LoVo (cell line): ENCODE measurements around the gene CXCL3.
"Not testable (repeated sequence)": the region's sequence is repeated elsewhere in the genome, so short reads cannot be mapped to it uniquely, and the experiment has no call there.

Experiments
- DNase-seq: peaks from one replicate; pipeline ENCODE4 v3.0.0-alpha.2; 2016; ENCODE audit warnings: low spot score

The CXCL3 gene

GRCh38 chr4:74038425-74039314, at the start of gene CXCL3:
Gene CXCL3 (minus strand): TSS chr4:74038689. CDS start chr4:74038611, 78 bp downstream.
- peak; percentile 84 for DNase-seq

- no peak for DNase-seq
Measured at GRCh38 chr4:74087481-74087880, 49.0 kb upstream of the CXCL3 start.

- no peak for DNase-seq
Measured at GRCh38 chr4:74085669-74086068, 47.2 kb upstream of the CXCL3 start.

GRCh38 chr4:74084984-74085383, 46.5 kb upstream of the CXCL3 start:
- DNase-seq = no peak

- no peak for DNase-seq
Measured at GRCh38 chr4:74083546-74083945, 45.1 kb upstream of the CXCL3 start.

- no peak for DNase-seq
Measured at GRCh38 chr4:74081035-74081434, 42.5 kb upstream of the CXCL3 start.

- DNase-seq = not testable (repeated sequence)
Measured at GRCh38 chr4:74080351-74080750, 41.9 kb upstream of the CXCL3 start.

GRCh38 chr4:74079024-74079423, 40.5 kb upstream of the CXCL3 start:
- not testable (repeated sequence) for DNase-seq

- DNase-seq = no peak
Measured at GRCh38 chr4:74073358-74073757, 34.9 kb upstream of the CXCL3 start.

- no peak for DNase-seq
Measured at GRCh38 chr4:74072739-74073138, 34.2 kb upstream of the CXCL3 start.

- DNase-seq = no peak
Measured at GRCh38 chr4:74067586-74067985, 29.1 kb upstream of the CXCL3 start.

- DNase-seq = no peak
Measured at GRCh38 chr4:74066232-74066631, 27.7 kb upstream of the CXCL3 start.

GRCh38 chr4:74065115-74065642, 26.7 kb upstream of the CXCL3 start:
- no peak for DNase-seq

GRCh38 chr4:74063859-74064258, 25.4 kb upstream of the CXCL3 start:
- no peak for DNase-seq

GRCh38 chr4:74062953-74063352, 24.5 kb upstream of the CXCL3 start:
- peak; percentile 64 for DNase-seq

- no peak for DNase-seq
Measured at GRCh38 chr4:74061430-74061829, 22.9 kb upstream of the CXCL3 start.

- no peak for DNase-seq
Measured at GRCh38 chr4:74059161-74059829, 20.8 kb upstream of the CXCL3 start.

- DNase-seq = no peak
Measured at GRCh38 chr4:74058048-74058651, 19.7 kb upstream of the CXCL3 start.

GRCh38 chr4:74057588-74057987, 19.1 kb upstream of the CXCL3 start:
- DNase-seq = no peak

GRCh38 chr4:74056858-74057562, 18.5 kb upstream of the CXCL3 start:
- peak; percentile 84 for DNase-seq

GRCh38 chr4:74056114-74056857, 17.8 kb upstream of the CXCL3 start:
- peak; percentile 83 for DNase-seq
